CD14-positive monocyte (primary cell): ENCODE data around the gene ARMC5. TPM values are rescaled to one million over a fixed set of nuclear protein-coding genes. Genes with fewer than 3 reads are reported as not detected.

ENCODE experiments used
- DNase-seq, 3 donors: peaks; one replicate each; pipeline ENCODE4 v3.0.0-alpha.2; 2011 to 2022
- H2AFZ ChIP-seq: 2 replicates; pipeline ENCODE4 v1.6.0; 2012; ENCODE audit warnings: mild to moderate bottlenecking, low read depth, low read length, inconsistent platforms; ENCODE audit not compliant: insufficient read depth, poor library complexity, severe bottlenecking
- H3K27ac ChIP-seq, 2 donors: 1 replicate in 1 of 2; 2 replicates in 1 of 2; pipeline ENCODE4 v1.5.1; 2012 to 2013; ENCODE audit warnings: low read length in 2 of 2, control low read depth in 1 of 2, inconsistent platforms in 1 of 2, low read depth in 1 of 2, mild to moderate bottlenecking in 1 of 2
- H3K27me3 ChIP-seq, 2 donors: one replicate each; pipeline versions ENCODE4 v1.6.0 to v1.6.1; 2011 to 2013; ENCODE audit warnings: low read length in 2 of 2; ENCODE audit not compliant: control insufficient read depth in 2 of 2, insufficient read depth in 2 of 2
- H3K36me3 ChIP-seq, 2 donors: replicated peaks in 1 of 2; 1 replicate in 1 of 2; 2 replicates in 1 of 2; pipeline versions ENCODE4 v1.5.1 to v1.6.1; 2012 to 2013; ENCODE audit warnings: low read length in 2 of 2, control low read depth in 1 of 2, inconsistent platforms in 1 of 2, mild to moderate bottlenecking in 1 of 2; ENCODE audit not compliant: insufficient read depth in 2 of 2, control insufficient read depth in 1 of 2
- H3K4me1 ChIP-seq, 2 donors: 1 replicate in 1 of 2; 2 replicates in 1 of 2; pipeline versions ENCODE4 v1.5.1 to v1.6.1; 2012 to 2013; ENCODE audit warnings: low read length in 2 of 2, control low read depth in 1 of 2, inconsistent platforms in 1 of 2, mild to moderate bottlenecking in 1 of 2, moderate library complexity in 1 of 2; ENCODE audit not compliant: insufficient read depth in 2 of 2, control insufficient read depth in 1 of 2
- H3K4me2 ChIP-seq: replicated peaks from 2 replicates; pipeline ENCODE3; 2012; ENCODE audit warnings: low read length, moderate library complexity, mild to moderate bottlenecking; ENCODE audit not compliant: poor library complexity, severe bottlenecking; ENCODE audit errors: extremely low read depth
- H3K4me3 ChIP-seq, 3 experiments: fragments of 200-600 bp in 1 of 3; sonication (generic) in 1 of 3; replicated peaks in 1 of 3; 1 replicate in 2 of 3; 2 replicates in 1 of 3; pipeline ENCODE4 v1.5.1; 2011 to 2013; ENCODE audit warnings: low read length in 3 of 3, mild to moderate bottlenecking in 3 of 3, control low read depth in 2 of 3, low read depth in 2 of 3, inconsistent platforms in 1 of 3, moderate library complexity in 1 of 3
- H3K79me2 ChIP-seq: 2 replicates; pipeline ENCODE4 v1.6.0; 2012; ENCODE audit warnings: mild to moderate bottlenecking, control low read depth, inconsistent platforms, low read length, moderate library complexity; ENCODE audit not compliant: insufficient read depth
- H3K9ac ChIP-seq: 2 replicates; pipeline ENCODE4 v1.6.0; 2017; ENCODE audit warnings: low read length, mild to moderate bottlenecking; ENCODE audit not compliant: insufficient read depth, poor library complexity, severe bottlenecking
- H3K9me3 ChIP-seq, 2 donors: replicated peaks in 1 of 2; 1 replicate in 1 of 2; 2 replicates in 1 of 2; pipeline versions ENCODE4 v1.5.1 to v1.6.1; 2012 to 2013; ENCODE audit warnings: low read length in 2 of 2, control low read depth in 1 of 2; ENCODE audit not compliant: control insufficient read depth in 1 of 2, insufficient read depth in 1 of 2
- H4K20me1 ChIP-seq: 2 replicates; pipeline ENCODE4 v1.6.0; 2012; ENCODE audit warnings: mild to moderate bottlenecking, low read length, control low read depth, moderate library complexity; ENCODE audit not compliant: insufficient read depth
- H3K27ac Mint-ChIP-seq, 7 donors: one replicate each; pipeline ENCODE4 v1.8.0; 2020; ENCODE audit warnings: mild to moderate bottlenecking in 7 of 7, mixed read lengths in 7 of 7, moderate library complexity in 6 of 7, inconsistent platforms in 2 of 7
- H3K27me3 Mint-ChIP-seq, 3 donors: one replicate each; pipeline ENCODE4 v1.8.0; 2021 to 2022; ENCODE audit warnings: low read depth in 3 of 3, mild to moderate bottlenecking in 3 of 3, mixed read lengths in 3 of 3, moderate library complexity in 3 of 3, inconsistent platforms in 1 of 3
- H3K36me3 Mint-ChIP-seq, 2 donors: one replicate each; pipeline ENCODE4 v1.8.0; 2020; ENCODE audit warnings: mixed read lengths in 2 of 2, inconsistent platforms in 1 of 2, mild to moderate bottlenecking in 1 of 2
- H3K4me1 Mint-ChIP-seq: one replicate; pipeline ENCODE4 v1.8.0; 2020; ENCODE audit warnings: mild to moderate bottlenecking, mixed read lengths
- H3K4me3 Mint-ChIP-seq, 2 donors: one replicate each; pipeline ENCODE4 v1.8.0; 2020; ENCODE audit warnings: mild to moderate bottlenecking in 2 of 2, mixed read lengths in 2 of 2, moderate library complexity in 1 of 2
- H3K9me3 Mint-ChIP-seq, 7 donors: one replicate each; pipeline ENCODE4 v1.8.0; 2020 to 2022; ENCODE audit warnings: mixed read lengths in 7 of 7, mild to moderate bottlenecking in 6 of 7, moderate library complexity in 6 of 7, inconsistent platforms in 2 of 7
- CTCF ChIP-seq: fragments of 200-600 bp; IDR thresholded peaks from one replicate; pipeline ENCODE4 v1.8.0; 2022; ENCODE audit warnings: antibody characterized with exemption, mild to moderate bottlenecking
- WGBS: methylation state at CpG from one replicate; pipeline ENCODE4 v1.1.5; 2013; ENCODE audit warnings: missing lambda C conversion rate; ENCODE audit not compliant: insufficient coverage; 5-methylcytosine and 5-hydroxymethylcytosine counted together
- intact Hi-C, 2 donors: fragments of 100-400 bp; cut with micrococcal nuclease; formaldehyde crosslinking; loops; one replicate each; pipeline versions ENCODE4 v1.15.0 to v1.15.1; 2023
- polyA plus RNA-seq, 3 donors: library from polyadenylated mRNA; depleted of rRNA in 1 of 3; unstranded in 2 of 3; stranded (reverse) in 1 of 3; fragments of 300-500 nt in 2 of 3; fragments of >200 nt in 1 of 3; fragmentation: Illumina TruSeq in 2 of 3; gene quantifications; 1 replicate in 2 of 3; 2 replicates in 1 of 3; pipeline ENCODE4 v1.2.3, GENCODE V29; 2012 to 2021

Gene ARMC5
- polyA plus RNA-seq, 3 donors = 2.9 to 9.3 (median 4.2) TPM

- H3K36me3 ChIP-seq = no peaks in the 10 kb centered on the region
- peaks cover 3% of the 10 kb centered on the region for H3K4me1 Mint-ChIP-seq
- peak within 1 kb of the TSS; percentile 70 for H2AFZ ChIP-seq
- no peaks in the 10 kb centered on the region for H3K36me3 Mint-ChIP-seq
- peak within 1 kb of the TSS; percentile 17 to 47 (median 27) for H3K4me3 ChIP-seq
- intact Hi-C loops = no loop called here
- DNase-seq = no peak
- H3K9ac ChIP-seq = no peak within 1 kb of the TSS
- peaks cover 4 to 5% of the 10 kb centered on the region in 2 donors for H3K4me1 ChIP-seq
- H3K27me3 Mint-ChIP-seq = peaks cover 3 to 15% (median 4%) of the 10 kb centered on the region in 3 donors
- H3K27me3 ChIP-seq = no peaks in the 10 kb centered on the region
- no peak within 1 kb of the TSS for H3K27ac ChIP-seq
- H3K79me2 ChIP-seq = no peaks in the 10 kb centered on the region
- WGBS = 86% methylated on average over 6 of the region's 7 CpGs
- H4K20me1 ChIP-seq = no peaks in the 10 kb centered on the region
- peak within 1 kb of the TSS in 1 of 7 donors; percentile 73 for H3K27ac Mint-ChIP-seq
- no peak for TF ChIP-seq CTCF
- no peaks in the 10 kb centered on the region for H3K9me3 ChIP-seq
- H3K4me2 ChIP-seq = peak within 1 kb of the TSS; percentile 60
- peaks cover 0 to 3% (median 0%) of the 10 kb centered on the region in 7 donors for H3K9me3 Mint-ChIP-seq
- peak within 1 kb of the TSS; percentile 67 to 70 for H3K4me3 Mint-ChIP-seq
These were observed 31.1 kb upstream of the ARMC5 start, which contains the start of gene COX6A2 for GRCh38 chr16:31428279-31428597. Gene COX6A2 (minus strand): TSS chr16:31428360. CDS start chr16:31428325, 35 bp downstream.

GRCh38 chr16:31428638-31429247, 30.6 kb upstream of the ARMC5 start:
- peaks cover 3% of the 10 kb centered on the region for H3K4me1 Mint-ChIP-seq
- H2AFZ ChIP-seq = no peak overlapping the region
- H3K27me3 ChIP-seq = no peaks in the 10 kb centered on the region
- H3K4me2 ChIP-seq = no peak overlapping the region
- H3K79me2 ChIP-seq = no peaks in the 10 kb centered on the region
- peaks cover 0 to 3% (median 0%) of the 10 kb centered on the region in 7 donors for H3K9me3 Mint-ChIP-seq
- H3K4me1 ChIP-seq = peaks cover 4 to 5% of the 10 kb centered on the region in 2 donors
- no peaks in the 10 kb centered on the region for H3K9me3 ChIP-seq
- no peak overlapping the region for H3K27ac ChIP-seq
- DNase-seq = no peak
- peaks cover 3 to 10% (median 4%) of the 10 kb centered on the region in 3 donors for H3K27me3 Mint-ChIP-seq
- no peak overlapping the region for H3K4me3 Mint-ChIP-seq
- no peaks in the 10 kb centered on the region for H3K36me3 Mint-ChIP-seq
- no peak overlapping the region for H3K9ac ChIP-seq
- H3K4me3 ChIP-seq = no peak overlapping the region
- intact Hi-C loops = no loop called here
- no peaks in the 10 kb centered on the region for H4K20me1 ChIP-seq
- no peaks in the 10 kb centered on the region for H3K36me3 ChIP-seq
- no peak overlapping the region for H3K27ac Mint-ChIP-seq
- 100% methylated on average over 2 of the region's 7 CpGs for WGBS
- no peak for TF ChIP-seq CTCF
